Stimulated activated CD8-positive, alpha-beta memory T cell treated with anti-CD3 and anti-CD28 coated beads, Interleukin-7, amount 100 ng/mL, for 4 hours (primary cell): ENCODE data around the gene GSTA5.
"Not testable (repeated sequence)": the region's sequence is repeated elsewhere in the genome, so short reads cannot be mapped to it uniquely, and the experiment has no call there.

Experiments used
- DNase-seq, 2 donors: peaks; one replicate each; pipeline ENCODE4 v3.0.0-alpha.2; 2020; ENCODE audit warnings: low read depth in 2 of 2

The GSTA5 gene

GRCh38 chr6:52788478-52788877 is 52.1 kb downstream of the GSTA5 start:
- DNase-seq = no peak

GRCh38 chr6:52787917-52788316 is 52.7 kb downstream of the GSTA5 start:
- no peak for DNase-seq

- no peak for DNase-seq
Measured at GRCh38 chr6:52786249-52786956, 54.2 kb downstream of the GSTA5 start.

- not testable (repeated sequence) for DNase-seq
Measured at GRCh38 chr6:52782696-52783274, 57.8 kb downstream of the GSTA5 start.

GRCh38 chr6:52782209-52782608 is 58.4 kb downstream of the GSTA5 start:
- not testable (repeated sequence) for DNase-seq
